GM19035 (cell line): Measurements from ENCODE around the gene DNAJA2.
"Not testable (repeated sequence)": the region's sequence is repeated elsewhere in the genome, so short reads cannot be mapped to it uniquely, and the experiment has no call there.

Experiments
- ATAC-seq: cut with Tn5 transposase; IDR thresholded peaks from one replicate; pipeline ENCODE4 v1.9.1; 2021; ENCODE audit not compliant: unreplicated experiment

Gene DNAJA2

GRCh38 chr16:46975908-46976470 is 2.5 kb upstream of the DNAJA2 start:
- no peak for ATAC-seq

- ATAC-seq = no peak
Observed at GRCh38 chr16:46975165-46975564, 1.7 kb upstream of the DNAJA2 start.

GRCh38 chr16:46974352-46974751 is 878 bp upstream of the DNAJA2 start:
- ATAC-seq = no peak

GRCh38 chr16:46973996-46974324 is 486 bp upstream of the DNAJA2 start:
- no peak for ATAC-seq

GRCh38 chr16:46972429-46973206 is 856 bp downstream of the DNAJA2 start:
- peak; percentile 46 for ATAC-seq

GRCh38 chr16:46971271-46971670 is 2.2 kb downstream of the DNAJA2 start:
- ATAC-seq = no peak

- ATAC-seq = no peak
Observed at GRCh38 chr16:46970089-46970488, 3.4 kb downstream of the DNAJA2 start.

GRCh38 chr16:46968063-46968435 is 5.4 kb downstream of the DNAJA2 start:
- no peak for ATAC-seq

GRCh38 chr16:46962629-46963028 is 10.8 kb downstream of the DNAJA2 start:
- no peak for ATAC-seq

GRCh38 chr16:46961373-46962353 is 11.8 kb downstream of the DNAJA2 start:
- no peak for ATAC-seq

GRCh38 chr16:46954562-46954961 is 18.9 kb downstream of the DNAJA2 start:
- ATAC-seq = no peak

- ATAC-seq = no peak
Observed at GRCh38 chr16:46950009-46950408, 23.5 kb downstream of the DNAJA2 start.

- peak; percentile 50 for ATAC-seq
Observed at GRCh38 chr16:46949241-46949892, 24.1 kb downstream of the DNAJA2 start.

GRCh38 chr16:46948548-46949166 is 24.8 kb downstream of the DNAJA2 start:
- ATAC-seq = no peak

- peak; percentile 75 for ATAC-seq
Observed at GRCh38 chr16:46947900-46948547, 25.4 kb downstream of the DNAJA2 start.

- ATAC-seq = not testable (repeated sequence)
Observed at GRCh38 chr16:46944713-46945112, 28.8 kb downstream of the DNAJA2 start.

- ATAC-seq = no peak
Observed at GRCh38 chr16:46937536-46937935, 35.9 kb downstream of the DNAJA2 start.

GRCh38 chr16:46932802-46933201 is 40.7 kb downstream of the DNAJA2 start:
- no peak for ATAC-seq

- ATAC-seq = no peak
Observed at GRCh38 chr16:46930861-46931260, 42.6 kb downstream of the DNAJA2 start.
